ENCODE measurements around the gene TMEM44.

DNA sequence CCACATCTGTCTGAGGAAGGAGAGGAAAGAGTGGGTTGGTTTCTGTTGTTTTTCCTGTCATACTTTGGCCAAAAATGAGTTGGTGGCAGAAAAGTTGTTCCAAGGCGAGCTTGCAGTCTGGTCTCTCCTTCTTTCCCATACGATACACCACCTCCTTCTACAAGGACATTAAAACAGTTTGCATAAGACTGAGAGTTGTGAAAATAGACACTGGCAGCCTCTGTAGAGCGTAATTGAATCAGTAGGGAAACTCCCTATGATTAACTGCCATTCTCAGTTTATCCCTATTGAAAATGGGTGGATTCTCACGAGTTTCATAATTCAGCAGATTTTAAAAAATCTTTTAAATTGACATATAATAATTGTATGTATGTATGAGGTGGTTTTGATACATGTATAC is 42.5 kb upstream of the TMEM44 start:
- TF ChIP-seq, protein P1, sequence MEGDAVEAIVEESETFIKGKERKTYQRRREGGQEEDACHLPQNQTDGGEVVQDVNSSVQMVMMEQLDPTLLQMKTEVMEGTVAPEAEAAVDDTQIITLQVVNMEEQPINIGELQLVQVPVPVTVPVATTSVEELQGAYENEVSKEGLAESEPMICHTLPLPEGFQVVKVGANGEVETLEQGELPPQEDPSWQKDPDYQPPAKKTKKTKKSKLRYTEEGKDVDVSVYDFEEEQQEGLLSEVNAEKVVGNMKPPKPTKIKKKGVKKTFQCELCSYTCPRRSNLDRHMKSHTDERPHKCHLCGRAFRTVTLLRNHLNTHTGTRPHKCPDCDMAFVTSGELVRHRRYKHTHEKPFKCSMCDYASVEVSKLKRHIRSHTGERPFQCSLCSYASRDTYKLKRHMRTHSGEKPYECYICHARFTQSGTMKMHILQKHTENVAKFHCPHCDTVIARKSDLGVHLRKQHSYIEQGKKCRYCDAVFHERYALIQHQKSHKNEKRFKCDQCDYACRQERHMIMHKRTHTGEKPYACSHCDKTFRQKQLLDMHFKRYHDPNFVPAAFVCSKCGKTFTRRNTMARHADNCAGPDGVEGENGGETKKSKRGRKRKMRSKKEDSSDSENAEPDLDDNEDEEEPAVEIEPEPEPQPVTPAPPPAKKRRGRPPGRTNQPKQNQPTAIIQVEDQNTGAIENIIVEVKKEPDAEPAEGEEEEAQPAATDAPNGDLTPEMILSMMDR (IDR thresholded peaks at IDR 0.05): no peak
- TF ChIP-seq POLR2A (IDR thresholded peaks at IDR 0.05): no peak
